Upper lobe of left lung (tissue), 6 donors: ENCODE results near the gene EXOSC5. TPM values are rescaled to one million over a fixed set of nuclear protein-coding genes. Genes with fewer than 3 reads are reported as not detected.
A peak's percentile ranks its signal among the peaks of the same experiment; 100 is the strongest.
"Not testable (repeated sequence)": the region's sequence is repeated elsewhere in the genome, so short reads cannot be mapped to it uniquely, and the experiment has no call there.

Experiments used
- ATAC-seq, 2 donors: fragments of 200-7000 bp; cut with Tn5 transposase; one replicate each; pipeline ENCODE4 v1.9.1; 2022; ENCODE audit warnings: mild to moderate bottlenecking in 2 of 2, moderate library complexity in 2 of 2; ENCODE audit not compliant: low FRiP score in 2 of 2
- DNase-seq, 2 donors: peaks; one replicate each; pipeline ENCODE4 v3.0.0-alpha.2; 2019 to 2020
- H3K27ac ChIP-seq, 4 donors: fragments of 200-600 bp; sonication (generic); one replicate each; pipeline ENCODE4 v1.5.1; 2016 to 2019
- H3K27me3 ChIP-seq, 4 donors: fragments of 200-600 bp; sonication (generic); one replicate each; pipeline ENCODE4 v1.5.1; 2017 to 2019
- H3K36me3 ChIP-seq, 4 donors: fragments of 200-600 bp; sonication (generic); one replicate each; pipeline ENCODE4 v1.5.1; 2016 to 2019
- H3K4me1 ChIP-seq, 4 donors: fragments of 200-600 bp; sonication (generic); one replicate each; pipeline ENCODE4 v1.5.1; 2018 to 2019
- H3K4me3 ChIP-seq, 4 donors: fragments of 200-600 bp; sonication (generic); one replicate each; pipeline ENCODE4 v1.5.1; 2017 to 2019; ENCODE audit warnings: mild to moderate bottlenecking in 2 of 4, moderate library complexity in 1 of 4
- H3K9me3 ChIP-seq, 4 donors: fragments of 200-600 bp; sonication (generic); one replicate each; pipeline ENCODE4 v1.5.1; 2018 to 2019
- EP300 ChIP-seq, 4 donors: sonication (generic); formaldehyde crosslinking; IDR thresholded peaks; one replicate each; pipeline ENCODE4 v1.5.1; 2017; ENCODE audit warnings: antibody characterized with exemption in 4 of 4, control low read depth in 2 of 4
- POLR2A ChIP-seq, 4 donors: fragments of 450-650 bp; IDR thresholded peaks; one replicate each; pipeline ENCODE4 v1.5.1; 2016 to 2017; ENCODE audit warnings: antibody characterized with exemption in 4 of 4, mild to moderate bottlenecking in 2 of 4
- POLR2AphosphoS5 ChIP-seq, 2 donors: sonication (generic); formaldehyde crosslinking; IDR thresholded peaks; one replicate each; pipeline ENCODE4 v1.5.1; 2017; ENCODE audit warnings: antibody characterized with exemption in 2 of 2
- WGBS, 2 donors: methylation state at CpG; one replicate each; pipeline ENCODE4 v1.1.5; 2017 to 2018; 5-methylcytosine and 5-hydroxymethylcytosine counted together
- total RNA-seq, 6 donors: library from RNA; depleted of rRNA in 4 of 6; stranded (reverse); fragments of >200 nt in 4 of 6; gene quantifications; one replicate each; pipeline versions ENCODE4 v1.1.0 to v1.2.1, GENCODE V29; 2016 to 2021
- TF ChIP-seq, protein P1 (sequence below), 6 experiments: fragments of 450-650 bp in 4 of 6; fragments of 200-600 bp in 2 of 6; sonication (generic) in 2 of 6; IDR thresholded peaks; one replicate each; pipeline ENCODE4 v1.5.1; 2016 to 2019; ENCODE audit warnings: antibody characterized with exemption in 6 of 6
- donor health status: DM: no; HTN: no; CAD: no; lungs with moderate emphysema.
- donor health status: DM: no; HTN: yes; CAD: no; lungs with severe emphysema.

The EXOSC5 gene
- total RNA-seq, 6 donors from 2014 or later = 0.89 to 18.4 (median 16.0) TPM

GRCh38 chr19:41351339-41352245 lies 45.6 kb downstream of the EXOSC5 start:
- Histone ChIP-seq H3K27ac (peak overlapping the region; percentile 75 to 95 (median 89)), H3K27me3 (no peaks in the 10 kb centered on the region), H3K4me1 (peaks cover 42 to 77% (median 55%) of the 10 kb centered on the region in 4 donors), H3K9me3 (no peaks in the 10 kb centered on the region), H3K36me3 (peaks cover 0 to 18% (median 13%) of the 10 kb centered on the region in 4 donors), H3K4me3 (peak overlapping the region; percentile 59 to 90 (median 77))
- whole genome bisulfite sequencing, 2 donors = 1 to 2% methylated on average over 35 to 38 of the region's 58 CpGs
- TF ChIP-seq POLR2AphosphoS5 (IDR thresholded peaks at IDR 0.05) = peak in 1 of 2 donors; percentile 41
- no peak for TF ChIP-seq EP300 (IDR thresholded peaks at IDR 0.05)
- peak in 2 of 4 donors; percentile 48 to 61 for TF ChIP-seq POLR2A (IDR thresholded peaks at IDR 0.05)
- TF ChIP-seq, protein P1, sequence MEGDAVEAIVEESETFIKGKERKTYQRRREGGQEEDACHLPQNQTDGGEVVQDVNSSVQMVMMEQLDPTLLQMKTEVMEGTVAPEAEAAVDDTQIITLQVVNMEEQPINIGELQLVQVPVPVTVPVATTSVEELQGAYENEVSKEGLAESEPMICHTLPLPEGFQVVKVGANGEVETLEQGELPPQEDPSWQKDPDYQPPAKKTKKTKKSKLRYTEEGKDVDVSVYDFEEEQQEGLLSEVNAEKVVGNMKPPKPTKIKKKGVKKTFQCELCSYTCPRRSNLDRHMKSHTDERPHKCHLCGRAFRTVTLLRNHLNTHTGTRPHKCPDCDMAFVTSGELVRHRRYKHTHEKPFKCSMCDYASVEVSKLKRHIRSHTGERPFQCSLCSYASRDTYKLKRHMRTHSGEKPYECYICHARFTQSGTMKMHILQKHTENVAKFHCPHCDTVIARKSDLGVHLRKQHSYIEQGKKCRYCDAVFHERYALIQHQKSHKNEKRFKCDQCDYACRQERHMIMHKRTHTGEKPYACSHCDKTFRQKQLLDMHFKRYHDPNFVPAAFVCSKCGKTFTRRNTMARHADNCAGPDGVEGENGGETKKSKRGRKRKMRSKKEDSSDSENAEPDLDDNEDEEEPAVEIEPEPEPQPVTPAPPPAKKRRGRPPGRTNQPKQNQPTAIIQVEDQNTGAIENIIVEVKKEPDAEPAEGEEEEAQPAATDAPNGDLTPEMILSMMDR (IDR thresholded peaks at IDR 0.05) = no peak
- DNase-seq = peak; percentile 78 to 95
- ATAC-seq = peak; percentile 78 to 79

DNA sequence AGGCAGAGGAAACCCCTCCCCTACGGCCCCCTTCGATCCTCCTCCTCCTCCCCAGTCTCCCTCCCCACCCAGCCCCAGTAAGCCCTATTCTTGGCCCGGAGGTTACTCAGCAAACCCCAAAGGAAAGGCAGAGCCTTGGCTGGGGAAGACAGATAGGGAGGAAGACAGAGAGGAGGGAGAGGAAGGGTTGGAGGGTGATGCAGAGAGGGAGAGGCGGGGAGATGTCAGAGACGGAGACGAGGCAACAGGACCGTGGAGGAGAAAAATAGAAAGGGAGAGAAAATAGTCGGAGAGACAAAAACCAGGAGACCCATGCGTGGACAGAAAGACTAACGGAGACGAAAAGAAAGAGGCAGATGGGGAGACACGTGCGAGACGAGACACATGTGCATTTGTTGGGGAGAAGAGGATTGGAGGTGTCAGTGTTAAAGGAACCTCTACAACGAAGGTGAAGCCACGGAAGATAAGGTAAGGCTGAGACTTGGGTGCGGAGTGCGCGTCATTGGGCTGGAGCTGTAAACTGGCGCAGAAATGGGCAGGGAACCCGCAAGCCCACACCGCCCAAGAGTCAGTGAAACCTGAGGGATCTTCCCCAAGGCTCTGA lies 46.3 kb downstream of the EXOSC5 start:
- Histone ChIP-seq H3K4me3 (peak overlapping the region; percentile 59 to 90 (median 77)), H3K4me1 (peaks cover 34 to 69% (median 48%) of the 10 kb centered on the region in 4 donors), H3K9me3 (no peaks in the 10 kb centered on the region), H3K27me3 (no peaks in the 10 kb centered on the region), H3K36me3 (peaks cover 0 to 26% (median 21%) of the 10 kb centered on the region in 4 donors), H3K27ac (peak overlapping the region; percentile 75 to 95 (median 89))
- no peak for TF ChIP-seq POLR2AphosphoS5 (IDR thresholded peaks at IDR 0.05)
- TF ChIP-seq POLR2A (IDR thresholded peaks at IDR 0.05) = no peak
- TF ChIP-seq, protein P1 (IDR thresholded peaks at IDR 0.05) = no peak
- no peak for TF ChIP-seq EP300 (IDR thresholded peaks at IDR 0.05)
- no peak for DNase-seq
- peak in 1 of 2 donors; percentile 4 for ATAC-seq
- 4 to 5% methylated on average over 22 of the region's 22 CpGs for WGBS, 2 donors

GRCh38 chr19:41346916-41347315 lies 50.2 kb downstream of the EXOSC5 start:
- WGBS, 2 donors = 96 to 98% methylated on average over 9 of the region's 9 CpGs
- peaks cover 21 to 48% (median 30%) of the 10 kb centered on the region in 4 donors for H3K4me1 ChIP-seq
- DNase-seq, H3K27me3 ChIP-seq, H3K4me3 ChIP-seq, H3K9me3 ChIP-seq, ATAC-seq, H3K27ac ChIP-seq: not testable (repeated sequence)
- H3K36me3 ChIP-seq = peaks cover 2 to 56% (median 45%) of the 10 kb centered on the region in 4 donors

DNA sequence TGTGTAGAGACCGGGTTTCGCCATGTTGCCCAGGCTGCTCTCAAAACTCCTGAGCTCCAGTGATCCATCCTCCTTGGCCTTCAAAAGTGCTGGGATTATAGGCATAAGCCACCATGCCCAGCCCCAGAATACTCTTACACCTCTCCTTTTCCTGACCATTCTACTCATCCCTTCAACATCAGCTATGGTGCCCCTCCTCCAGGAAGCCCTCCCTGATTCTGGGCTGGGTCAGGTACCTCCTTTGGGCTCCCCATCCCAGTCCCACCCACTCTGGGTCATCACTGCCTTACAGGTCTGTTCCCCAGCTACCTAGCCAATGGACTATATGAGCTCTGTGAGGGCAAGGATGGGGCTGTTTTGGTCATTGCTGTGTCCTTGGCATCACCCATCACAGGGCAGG lies 53.0 kb downstream of the EXOSC5 start:
- Histone ChIP-seq H3K27me3 (no peaks in the 10 kb centered on the region), H3K9me3 (no peaks in the 10 kb centered on the region), H3K36me3 (peaks cover 2 to 81% (median 53%) of the 10 kb centered on the region in 4 donors), H3K4me1 (peaks cover under 1 to 25% (median 12%) of the 10 kb centered on the region in 4 donors), H3K27ac (no peak overlapping the region), H3K4me3 (no peak overlapping the region)
- 97 to 100% methylated on average over 2 of the region's 2 CpGs for WGBS, 2 donors
- no peak for TF ChIP-seq EP300 (IDR thresholded peaks at IDR 0.05)
- TF ChIP-seq POLR2A (IDR thresholded peaks at IDR 0.05) = no peak
- TF ChIP-seq, protein P1 (IDR thresholded peaks at IDR 0.05) = no peak
- no peak for TF ChIP-seq POLR2AphosphoS5 (IDR thresholded peaks at IDR 0.05)
- ATAC-seq (no peak), DNase-seq (no peak)
